Esophagus (tissue), 2 donors: Measurements from ENCODE around the gene PRMT3. TPM values are rescaled to one million over a fixed set of nuclear protein-coding genes. Genes with fewer than 3 reads are reported as not detected.

Experiments used
- H3K27ac ChIP-seq, 2 donors: one replicate each; pipeline ENCODE4 v1.5.1; 2013; ENCODE audit warnings: low read depth in 2 of 2, mild to moderate bottlenecking in 2 of 2, inconsistent platforms in 1 of 2, low read length in 1 of 2, moderate library complexity in 1 of 2
- H3K27me3 ChIP-seq, 2 donors: one replicate each; pipeline ENCODE4 v1.6.1; 2013; ENCODE audit warnings: low read length in 2 of 2, control low read depth in 1 of 2, mild to moderate bottlenecking in 1 of 2; ENCODE audit not compliant: insufficient read depth in 2 of 2, control insufficient read depth in 1 of 2
- H3K36me3 ChIP-seq, 2 donors: one replicate each; pipeline ENCODE4 v1.6.1; 2013; ENCODE audit warnings: low read length in 1 of 2; ENCODE audit not compliant: control insufficient read depth in 2 of 2, insufficient read depth in 2 of 2
- H3K4me1 ChIP-seq, 2 donors: one replicate each; pipeline ENCODE4 v1.6.1; 2013; ENCODE audit warnings: low read length in 1 of 2; ENCODE audit not compliant: control insufficient read depth in 2 of 2, insufficient read depth in 2 of 2
- H3K4me3 ChIP-seq, 2 donors: one replicate each; pipeline ENCODE4 v1.5.1; 2013; ENCODE audit warnings: low read length in 2 of 2, mild to moderate bottlenecking in 2 of 2, low read depth in 1 of 2, moderate library complexity in 1 of 2
- H3K9me3 ChIP-seq, 2 donors: one replicate each; pipeline ENCODE4 v1.6.1; 2013; ENCODE audit warnings: mild to moderate bottlenecking in 2 of 2, low read depth in 1 of 2, low read length in 1 of 2, moderate library complexity in 1 of 2; ENCODE audit not compliant: control insufficient read depth in 2 of 2, insufficient read depth in 1 of 2
- WGBS, 2 donors: extraction: QIAGEN DNeasy Blood & Tissue Kit; methylation state at CpG; one replicate each; pipeline ENCODE4 v1.1.7; 2013; 5-methylcytosine and 5-hydroxymethylcytosine counted together
- polyA plus RNA-seq, 2 donors: library from polyadenylated mRNA; stranded (reverse); fragments of 200-250 nt; gene quantifications; one replicate each; pipeline ENCODE4 v1.2.3, GENCODE V29; 2013
- donor health status: healthy with polysubstance abuse.
- donor health status: Bipolar disorder and iron deficiency.

PRMT3 gene
- polyA plus RNA-seq, 2 donors, result 9.2 to 9.9 TPM

- no peaks in the 10 kb centered on the region for H3K36me3 ChIP-seq
- no peak overlapping the region for H3K27ac ChIP-seq
- H3K9me3 ChIP-seq, result no peaks in the 10 kb centered on the region
- H3K4me3 ChIP-seq, result no peak overlapping the region
- H3K4me1 ChIP-seq, result no peaks in the 10 kb centered on the region
- H3K27me3 ChIP-seq, result no peaks in the 10 kb centered on the region
- 84 to 86% methylated on average over 2 of the region's 2 CpGs for WGBS, 2 donors
Measured at GRCh38 chr11:20450829-20451228, 63.3 kb downstream of the PRMT3 start.

- Histone ChIP-seq H3K27ac (no peak overlapping the region), H3K4me1 (no peaks in the 10 kb centered on the region), H3K4me3 (no peak overlapping the region), H3K27me3 (no peaks in the 10 kb centered on the region), H3K9me3 (no peaks in the 10 kb centered on the region), H3K36me3 (no peaks in the 10 kb centered on the region)
- 76 to 77% methylated on average over 2 of the region's 2 CpGs for WGBS, 2 donors
Measured at GRCh38 chr11:20451568-20451967, 64.1 kb downstream of the PRMT3 start.

- no peaks in the 10 kb centered on the region for H3K9me3 ChIP-seq
- no peaks in the 10 kb centered on the region for H3K36me3 ChIP-seq
- WGBS, 2 donors, result 86 to 87% methylated on average over 2 of the region's 2 CpGs
- no peaks in the 10 kb centered on the region for H3K4me1 ChIP-seq
- no peak overlapping the region for H3K4me3 ChIP-seq
- no peak overlapping the region for H3K27ac ChIP-seq
- H3K27me3 ChIP-seq, result no peaks in the 10 kb centered on the region
Measured at GRCh38 chr11:20452585-20452984, 65.1 kb downstream of the PRMT3 start.

GRCh38 chr11:20453657-20454316 lies 66.3 kb downstream of the PRMT3 start:
- no peaks in the 10 kb centered on the region for H3K27me3 ChIP-seq
- 94 to 95% methylated on average over 4 of the region's 4 CpGs for WGBS, 2 donors
- H3K4me1 ChIP-seq, result no peaks in the 10 kb centered on the region
- H3K27ac ChIP-seq, result no peak overlapping the region
- H3K36me3 ChIP-seq, result no peaks in the 10 kb centered on the region
- H3K4me3 ChIP-seq, result no peak overlapping the region
- no peaks in the 10 kb centered on the region for H3K9me3 ChIP-seq

GRCh38 chr11:20457001-20457799 lies 69.7 kb downstream of the PRMT3 start:
- H3K9me3 ChIP-seq, result no peaks in the 10 kb centered on the region
- no peaks in the 10 kb centered on the region for H3K27me3 ChIP-seq
- no peaks in the 10 kb centered on the region for H3K36me3 ChIP-seq
- no peaks in the 10 kb centered on the region for H3K4me1 ChIP-seq
- 95 to 96% methylated on average over 4 of the region's 4 CpGs for WGBS, 2 donors
- no peak overlapping the region for H3K27ac ChIP-seq
- H3K4me3 ChIP-seq, result no peak overlapping the region

GRCh38 chr11:20457934-20458680 lies 70.6 kb downstream of the PRMT3 start:
- 88% methylated on average over 3 of the region's 3 CpGs for WGBS, 2 donors
- Histone ChIP-seq H3K36me3 (no peaks in the 10 kb centered on the region), H3K27me3 (no peaks in the 10 kb centered on the region)

GRCh38 chr11:20458905-20459632 lies 71.6 kb downstream of the PRMT3 start:
- Histone ChIP-seq H3K27me3 (no peaks in the 10 kb centered on the region), H3K4me1 (no peaks in the 10 kb centered on the region)
- 89 to 94% methylated on average over 1 of the region's 1 CpG for WGBS, 2 donors

More at GRCh38 chr11:20457934-20458680, 70.6 kb downstream of the PRMT3 start:
- Histone ChIP-seq H3K4me1 (no peaks in the 10 kb centered on the region), H3K27ac (no peak overlapping the region), H3K4me3 (no peak overlapping the region), H3K9me3 (no peaks in the 10 kb centered on the region)

GRCh38 chr11:20459865-20460264 lies 72.3 kb downstream of the PRMT3 start:
- WGBS, 2 donors, result 61 to 77% methylated on average over 5 of the region's 5 CpGs
- H3K27ac ChIP-seq, result no peak overlapping the region

More at GRCh38 chr11:20458905-20459632, 71.6 kb downstream of the PRMT3 start:
- H3K27ac ChIP-seq, result no peak overlapping the region
- H3K9me3 ChIP-seq, result no peaks in the 10 kb centered on the region
- H3K4me3 ChIP-seq, result no peak overlapping the region
- H3K36me3 ChIP-seq, result no peaks in the 10 kb centered on the region

GRCh38 chr11:20464518-20464917 lies 77.0 kb downstream of the PRMT3 start:
- Histone ChIP-seq H3K27ac (no peak overlapping the region), H3K4me1 (no peaks in the 10 kb centered on the region), H3K4me3 (no peak overlapping the region), H3K9me3 (no peaks in the 10 kb centered on the region), H3K27me3 (no peaks in the 10 kb centered on the region), H3K36me3 (no peaks in the 10 kb centered on the region)
- 69 to 91% methylated on average over 2 of the region's 2 CpGs for WGBS, 2 donors

More at GRCh38 chr11:20459865-20460264, 72.3 kb downstream of the PRMT3 start:
- H3K9me3 ChIP-seq, result no peaks in the 10 kb centered on the region
- no peak overlapping the region for H3K4me3 ChIP-seq
- H3K36me3 ChIP-seq, result no peaks in the 10 kb centered on the region
- no peaks in the 10 kb centered on the region for H3K4me1 ChIP-seq
- H3K27me3 ChIP-seq, result no peaks in the 10 kb centered on the region
